HG02870 (cell line): ENCODE data around the gene CTNNAL1.
"Not testable (repeated sequence)": the region's sequence is repeated elsewhere in the genome, so short reads cannot be mapped to it uniquely, and the experiment has no call there.

Experiments used
- ATAC-seq: cut with Tn5 transposase; IDR thresholded peaks from one replicate; pipeline ENCODE4 v1.9.1; 2021; ENCODE audit warnings: mild to moderate bottlenecking, moderate library complexity; ENCODE audit not compliant: unreplicated experiment

Gene CTNNAL1

GRCh38 chr9:108994695-108995094, 18.6 kb downstream of the CTNNAL1 start:
- peak; percentile 91 for ATAC-seq

GRCh38 chr9:108991479-108991878, 21.8 kb downstream of the CTNNAL1 start:
- ATAC-seq = no peak

- ATAC-seq = no peak
Observed at GRCh38 chr9:108983885-108984284, 29.4 kb downstream of the CTNNAL1 start.

- no peak for ATAC-seq
Observed at GRCh38 chr9:108980893-108981292, 32.4 kb downstream of the CTNNAL1 start.

- no peak for ATAC-seq
Observed at GRCh38 chr9:108978205-108978604, 35.1 kb downstream of the CTNNAL1 start.

- ATAC-seq = no peak
Observed at GRCh38 chr9:108973895-108974294, 39.4 kb downstream of the CTNNAL1 start.

- ATAC-seq = no peak
Observed at GRCh38 chr9:108972626-108973209, 40.6 kb downstream of the CTNNAL1 start.

- ATAC-seq = no peak
Observed at GRCh38 chr9:108972186-108972585, 41.1 kb downstream of the CTNNAL1 start.

- ATAC-seq = not testable (repeated sequence)
Observed at GRCh38 chr9:108971392-108971791, 41.9 kb downstream of the CTNNAL1 start.

GRCh38 chr9:108967916-108968315, 45.4 kb downstream of the CTNNAL1 start:
- no peak for ATAC-seq

- no peak for ATAC-seq
Observed at GRCh38 chr9:108963459-108964143, 49.7 kb downstream of the CTNNAL1 start.

- ATAC-seq = no peak
Observed at GRCh38 chr9:108961151-108961550, 52.1 kb downstream of the CTNNAL1 start.

- no peak for ATAC-seq
Observed at GRCh38 chr9:108960331-108960730, 53.0 kb downstream of the CTNNAL1 start.

- peak; percentile 85 for ATAC-seq
Observed at GRCh38 chr9:108956631-108957026, 56.7 kb downstream of the CTNNAL1 start.

- ATAC-seq = no peak
Observed at GRCh38 chr9:108956022-108956630, 57.2 kb downstream of the CTNNAL1 start.

- no peak for ATAC-seq
Observed at GRCh38 chr9:108953983-108954574, 59.2 kb downstream of the CTNNAL1 start.

GRCh38 chr9:108951578-108951977, 61.7 kb downstream of the CTNNAL1 start:
- no peak for ATAC-seq

GRCh38 chr9:108950168-108950567, 63.1 kb downstream of the CTNNAL1 start:
- ATAC-seq = no peak

- no peak for ATAC-seq
Observed at GRCh38 chr9:108939975-108940374, 73.3 kb downstream of the CTNNAL1 start.

- no peak for ATAC-seq
Observed at GRCh38 chr9:108937561-108938305, 75.6 kb downstream of the CTNNAL1 start.

GRCh38 chr9:108934323-108934893, 78.9 kb downstream of the CTNNAL1 start, which contains the start of gene ABITRAM:
Gene ABITRAM, plus strand, starts transcription at chr9:108934400. Its CDS starts 87 bp downstream, at chr9:108934487.
- peak; percentile 67 for ATAC-seq
